ENCODE data around the gene FAM171A1.

DNA sequence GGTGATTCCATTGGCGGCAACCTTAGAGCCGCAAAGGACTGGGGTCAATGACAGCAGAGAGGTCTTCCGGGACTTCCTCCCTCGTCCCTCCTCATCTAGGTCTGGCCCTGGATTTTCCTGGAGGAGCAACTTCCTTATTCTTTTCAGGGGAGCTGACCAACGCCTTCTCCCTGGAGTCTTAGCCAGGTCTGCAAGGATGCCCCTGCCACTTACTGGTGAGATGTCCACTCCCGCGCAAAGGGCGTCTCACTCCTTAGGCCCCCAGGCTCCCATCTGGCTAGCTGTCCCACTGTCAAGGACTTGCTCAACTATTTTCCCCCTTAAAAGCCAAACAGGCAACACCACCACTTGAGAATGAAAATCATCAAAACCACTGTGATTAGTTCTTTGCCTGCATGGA, 160.6 kb downstream of the FAM171A1 start:
- TF ChIP-seq, protein P1, sequence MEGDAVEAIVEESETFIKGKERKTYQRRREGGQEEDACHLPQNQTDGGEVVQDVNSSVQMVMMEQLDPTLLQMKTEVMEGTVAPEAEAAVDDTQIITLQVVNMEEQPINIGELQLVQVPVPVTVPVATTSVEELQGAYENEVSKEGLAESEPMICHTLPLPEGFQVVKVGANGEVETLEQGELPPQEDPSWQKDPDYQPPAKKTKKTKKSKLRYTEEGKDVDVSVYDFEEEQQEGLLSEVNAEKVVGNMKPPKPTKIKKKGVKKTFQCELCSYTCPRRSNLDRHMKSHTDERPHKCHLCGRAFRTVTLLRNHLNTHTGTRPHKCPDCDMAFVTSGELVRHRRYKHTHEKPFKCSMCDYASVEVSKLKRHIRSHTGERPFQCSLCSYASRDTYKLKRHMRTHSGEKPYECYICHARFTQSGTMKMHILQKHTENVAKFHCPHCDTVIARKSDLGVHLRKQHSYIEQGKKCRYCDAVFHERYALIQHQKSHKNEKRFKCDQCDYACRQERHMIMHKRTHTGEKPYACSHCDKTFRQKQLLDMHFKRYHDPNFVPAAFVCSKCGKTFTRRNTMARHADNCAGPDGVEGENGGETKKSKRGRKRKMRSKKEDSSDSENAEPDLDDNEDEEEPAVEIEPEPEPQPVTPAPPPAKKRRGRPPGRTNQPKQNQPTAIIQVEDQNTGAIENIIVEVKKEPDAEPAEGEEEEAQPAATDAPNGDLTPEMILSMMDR (IDR thresholded peaks at IDR 0.05; ENCODE audit: low read depth, low read length), result no peak
- no peak for TF ChIP-seq EZH2phosphoT487 (IDR thresholded peaks at IDR 0.05; ENCODE audit: low read depth)

All from OCI-LY3 (cell line).